Kidney epithelial cell (primary cell): ENCODE data around the gene NEIL3. TPM values are rescaled to one million over a fixed set of nuclear protein-coding genes. Genes with fewer than 3 reads are reported as not detected.

Experiments
- DNase-seq: peaks from one replicate; pipeline ENCODE4 v3.0.0-alpha.2; 2010; ENCODE audit warnings: low read depth
- H3K27me3 ChIP-seq: 2 replicates; pipeline ENCODE4 v1.6.0; 2011; ENCODE audit warnings: low read length; ENCODE audit not compliant: control insufficient read depth, insufficient read depth
- H3K36me3 ChIP-seq: 2 replicates; pipeline ENCODE4 v1.5.1; 2011; ENCODE audit warnings: low read length; ENCODE audit not compliant: control insufficient read depth, insufficient read depth
- H3K4me3 ChIP-seq: 2 replicates; pipeline ENCODE4 v1.5.1; 2011; ENCODE audit warnings: low read depth, mild to moderate bottlenecking, control low read depth, low read length
- total RNA-seq: library from RNA; depleted of rRNA; stranded (reverse); fragments of >200 nt; gene quantifications from 2 replicates; pipeline ENCODE4 v1.2.3, GENCODE V29; 2015
- TF ChIP-seq, protein P1 (sequence below): IDR thresholded peaks from 2 replicates; pipeline ENCODE4 v1.5.1; 2011; ENCODE audit warnings: mild to moderate bottlenecking, moderate library complexity, low read length, control low read depth, inconsistent platforms; ENCODE audit not compliant: insufficient read depth, poor library complexity, severe bottlenecking

NEIL3 gene
- total RNA-seq, 1 donor from 2014 or later = 2.1 TPM

DNA sequence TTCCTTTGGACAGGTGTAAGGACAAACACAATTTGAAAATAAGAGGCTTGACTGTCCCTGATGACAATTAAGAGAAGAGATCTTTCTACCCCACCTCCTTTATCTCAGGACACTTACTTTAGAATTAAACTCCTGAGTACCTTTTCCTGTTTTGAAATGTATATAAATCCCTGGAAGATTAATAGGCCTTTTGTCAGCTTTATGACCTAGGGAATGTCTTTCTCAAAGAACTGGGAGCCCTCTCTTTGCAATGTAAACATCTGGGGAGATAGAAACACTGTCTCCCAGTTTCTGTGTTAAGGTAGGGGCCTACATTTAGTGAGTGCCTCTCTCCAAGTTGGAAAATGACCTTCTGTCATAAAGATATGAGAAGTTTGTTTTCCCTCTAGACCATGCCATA lies 100.9 kb downstream of the NEIL3 start:
- Histone ChIP-seq H3K36me3 (no peaks in the 10 kb centered on the region), H3K4me3 (no peak overlapping the region), H3K27me3 (no peaks in the 10 kb centered on the region)
- TF ChIP-seq, protein P1, sequence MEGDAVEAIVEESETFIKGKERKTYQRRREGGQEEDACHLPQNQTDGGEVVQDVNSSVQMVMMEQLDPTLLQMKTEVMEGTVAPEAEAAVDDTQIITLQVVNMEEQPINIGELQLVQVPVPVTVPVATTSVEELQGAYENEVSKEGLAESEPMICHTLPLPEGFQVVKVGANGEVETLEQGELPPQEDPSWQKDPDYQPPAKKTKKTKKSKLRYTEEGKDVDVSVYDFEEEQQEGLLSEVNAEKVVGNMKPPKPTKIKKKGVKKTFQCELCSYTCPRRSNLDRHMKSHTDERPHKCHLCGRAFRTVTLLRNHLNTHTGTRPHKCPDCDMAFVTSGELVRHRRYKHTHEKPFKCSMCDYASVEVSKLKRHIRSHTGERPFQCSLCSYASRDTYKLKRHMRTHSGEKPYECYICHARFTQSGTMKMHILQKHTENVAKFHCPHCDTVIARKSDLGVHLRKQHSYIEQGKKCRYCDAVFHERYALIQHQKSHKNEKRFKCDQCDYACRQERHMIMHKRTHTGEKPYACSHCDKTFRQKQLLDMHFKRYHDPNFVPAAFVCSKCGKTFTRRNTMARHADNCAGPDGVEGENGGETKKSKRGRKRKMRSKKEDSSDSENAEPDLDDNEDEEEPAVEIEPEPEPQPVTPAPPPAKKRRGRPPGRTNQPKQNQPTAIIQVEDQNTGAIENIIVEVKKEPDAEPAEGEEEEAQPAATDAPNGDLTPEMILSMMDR = no peak
- DNase-seq = no peak

DNA sequence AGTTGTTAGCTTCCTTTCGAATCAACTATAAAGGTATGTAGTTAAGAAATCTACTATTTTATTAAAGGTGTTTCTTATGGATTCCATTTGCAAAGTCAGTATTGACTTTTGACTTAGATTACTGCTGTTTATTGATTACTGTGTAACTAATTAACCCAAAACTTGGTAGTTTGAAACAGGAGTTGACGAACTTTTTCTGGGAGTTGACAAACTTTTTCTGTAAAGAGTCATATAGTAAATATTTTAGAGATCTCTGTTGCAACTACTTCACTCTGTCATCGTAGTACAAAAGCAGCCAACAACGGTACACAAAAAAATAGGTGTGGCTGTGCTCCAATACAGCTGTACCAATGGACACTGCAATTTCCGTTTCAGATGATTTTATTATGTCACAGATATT lies 102.3 kb downstream of the NEIL3 start:
- H3K36me3 ChIP-seq = no peaks in the 10 kb centered on the region
- no peak overlapping the region for H3K4me3 ChIP-seq
- no peak for DNase-seq
- H3K27me3 ChIP-seq = no peaks in the 10 kb centered on the region
- TF ChIP-seq, protein P1 = no peak

Other genes with a start within 250 kb of the NEIL3 start
- gene AGA, start 132.6 kb downstream of the NEIL3 start, total RNA-seq = 10.8 and 12.7 TPM in 2 replicates